Mucosa of descending colon (tissue), 3 donors: ENCODE data around the gene FMOD. TPM values are rescaled to one million over a fixed set of nuclear protein-coding genes. Genes with fewer than 3 reads are reported as not detected.

Source experiments
- ATAC-seq: fragments of 200-7000 bp; cut with Tn5 transposase; one replicate; pipeline ENCODE4 v1.9.1; 2020; ENCODE audit warnings: mild to moderate bottlenecking, moderate library complexity
- DNase-seq, 3 donors: peaks; one replicate each; pipeline ENCODE4 v3.0.0-alpha.2; 2020
- H3K36me3 ChIP-seq: fragments of 200-600 bp; one replicate; pipeline ENCODE4 v1.8.0; 2021; ENCODE audit warnings: low read depth, mild to moderate bottlenecking
- H3K4me1 ChIP-seq: fragments of 200-600 bp; one replicate; pipeline ENCODE4 v1.8.0; 2021; ENCODE audit warnings: low read depth, mild to moderate bottlenecking
- H3K4me3 ChIP-seq: fragments of 200-600 bp; one replicate; pipeline ENCODE4 v1.8.0; 2021; ENCODE audit warnings: mild to moderate bottlenecking
- H3K9me3 ChIP-seq: fragments of 200-600 bp; one replicate; pipeline ENCODE4 v1.8.0; 2021; ENCODE audit warnings: mild to moderate bottlenecking
- intact Hi-C, 2 donors: fragments of 100-400 bp; cut with DNase I in 1 of 2; cut with micrococcal nuclease in 1 of 2; formaldehyde crosslinking; loops; one replicate each; pipeline versions ENCODE4 v1.11.0 to v1.11.1; 2022; cut with DNase I, micrococcal nuclease
- long read RNA-seq, 2 donors: library from polyadenylated mRNA; unstranded; transcript quantifications; one replicate each; pipeline ENCODE4 v2.0.0, GENCODE V29; 2019 to 2021
- total RNA-seq, 3 donors: library from RNA; stranded (reverse); fragmentation: NEBNext Ultra II Directional in 2 of 3; extraction: Animal tissue kit (Norgen Biotek cat#: 25700) in 2 of 3; gene quantifications; one replicate each; pipeline versions ENCODE4 v1.2.1 to v1.2.4, GENCODE V29; 2021 to 2023
- TF ChIP-seq, protein P1 (sequence below): fragments of 200-600 bp; IDR thresholded peaks from one replicate; pipeline ENCODE4 v1.8.0; 2022; ENCODE audit warnings: antibody characterized with exemption, mild to moderate bottlenecking
- donor health status: DM: no; HTN: no; CAD: no; lungs with moderate emphysema.
- donor health status: DM: no; HTN: no; CAD: no.
- donor health status: DM: no; HTN: yes; CAD: no.

Gene FMOD
- total RNA-seq = 10 to 100 TPM; 26.6 to 45.7 (median 33.3) TPM
- long read RNA-seq, donor 1, transcript FMOD-201 (3 exons, 3,310 nt) = major isoform, 24 of 43 reads
- long read RNA-seq, donor 1, partial matches to known transcripts = 17 of 43 reads
- long read RNA-seq, donor 1, other reads (novel, unspliced or antisense) = 2 of 43 reads
- long read RNA-seq, donor 2, transcript FMOD-201 (3 exons, 3,310 nt) = major isoform, 5 of 13 reads
- long read RNA-seq, donor 2, partial matches to known transcripts = 3 of 13 reads
- long read RNA-seq, donor 2, other reads (novel, unspliced or antisense) = 4 of 13 reads

GRCh38 chr1:203351037-203351625, at the start of gene FMOD:
FMOD (minus strand) TSS chr1:203351122; CDS start chr1:203348270, 2,852 bp downstream.
- Histone ChIP-seq H3K9me3 (no peaks in the 10 kb centered on the region), H3K4me1 (peaks cover 3% of the 10 kb centered on the region), H3K4me3 (no peak within 1 kb of the TSS), H3K36me3 (no peaks in the 10 kb centered on the region)
- intact Hi-C loops = no loop called here
- DNase-seq (peak in 2 of 3 donors; percentile 54 to 63), ATAC-seq (peak; percentile 84)
- TF ChIP-seq, protein P1, sequence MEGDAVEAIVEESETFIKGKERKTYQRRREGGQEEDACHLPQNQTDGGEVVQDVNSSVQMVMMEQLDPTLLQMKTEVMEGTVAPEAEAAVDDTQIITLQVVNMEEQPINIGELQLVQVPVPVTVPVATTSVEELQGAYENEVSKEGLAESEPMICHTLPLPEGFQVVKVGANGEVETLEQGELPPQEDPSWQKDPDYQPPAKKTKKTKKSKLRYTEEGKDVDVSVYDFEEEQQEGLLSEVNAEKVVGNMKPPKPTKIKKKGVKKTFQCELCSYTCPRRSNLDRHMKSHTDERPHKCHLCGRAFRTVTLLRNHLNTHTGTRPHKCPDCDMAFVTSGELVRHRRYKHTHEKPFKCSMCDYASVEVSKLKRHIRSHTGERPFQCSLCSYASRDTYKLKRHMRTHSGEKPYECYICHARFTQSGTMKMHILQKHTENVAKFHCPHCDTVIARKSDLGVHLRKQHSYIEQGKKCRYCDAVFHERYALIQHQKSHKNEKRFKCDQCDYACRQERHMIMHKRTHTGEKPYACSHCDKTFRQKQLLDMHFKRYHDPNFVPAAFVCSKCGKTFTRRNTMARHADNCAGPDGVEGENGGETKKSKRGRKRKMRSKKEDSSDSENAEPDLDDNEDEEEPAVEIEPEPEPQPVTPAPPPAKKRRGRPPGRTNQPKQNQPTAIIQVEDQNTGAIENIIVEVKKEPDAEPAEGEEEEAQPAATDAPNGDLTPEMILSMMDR = no peak

GRCh38 chr1:203396595-203397194, 45.8 kb upstream of the FMOD start:
- H3K36me3 ChIP-seq = no peaks in the 10 kb centered on the region
- no peak for DNase-seq
- H3K4me3 ChIP-seq = no peak overlapping the region
- ATAC-seq = no peak
- TF ChIP-seq, protein P1 = no peak
- no peaks in the 10 kb centered on the region for H3K4me1 ChIP-seq
- no peaks in the 10 kb centered on the region for H3K9me3 ChIP-seq
- intact Hi-C loops = no loop called here

GRCh38 chr1:203395751-203396150, 44.8 kb upstream of the FMOD start:
- H3K9me3 ChIP-seq = no peaks in the 10 kb centered on the region

DNA sequence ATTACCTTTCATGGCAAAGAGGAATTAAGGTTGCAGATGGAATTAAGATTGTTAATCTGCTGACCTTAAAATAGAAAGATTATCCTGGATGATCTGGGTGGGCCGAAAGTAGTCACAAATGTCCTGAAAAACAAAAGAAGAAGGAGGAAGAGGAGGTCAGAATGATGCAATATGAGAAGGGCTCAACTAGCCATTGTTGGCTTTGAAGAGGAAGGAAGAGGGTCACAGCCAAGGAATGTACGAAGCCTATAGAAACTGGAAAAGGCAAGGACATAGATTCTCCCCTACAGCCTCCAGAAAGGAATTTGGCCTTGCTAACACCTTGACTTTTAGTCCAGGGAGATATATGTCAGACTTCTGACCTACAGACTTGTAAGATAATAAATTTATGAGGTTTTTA, 39.4 kb upstream of the FMOD start:
- TF ChIP-seq, protein P1 = no peak
- Histone ChIP-seq H3K4me1 (no peaks in the 10 kb centered on the region), H3K36me3 (no peaks in the 10 kb centered on the region), H3K9me3 (no peaks in the 10 kb centered on the region), H3K4me3 (no peak overlapping the region)
- ATAC-seq (no peak), DNase-seq (no peak)
- intact Hi-C loops = no loop called here

More at GRCh38 chr1:203395751-203396150, 44.8 kb upstream of the FMOD start:
- Histone ChIP-seq H3K4me3 (no peak overlapping the region), H3K4me1 (no peaks in the 10 kb centered on the region), H3K36me3 (no peaks in the 10 kb centered on the region)
- ATAC-seq = no peak
- intact Hi-C loops = no loop called here
- no peak for DNase-seq
- TF ChIP-seq, protein P1 = no peak

DNA sequence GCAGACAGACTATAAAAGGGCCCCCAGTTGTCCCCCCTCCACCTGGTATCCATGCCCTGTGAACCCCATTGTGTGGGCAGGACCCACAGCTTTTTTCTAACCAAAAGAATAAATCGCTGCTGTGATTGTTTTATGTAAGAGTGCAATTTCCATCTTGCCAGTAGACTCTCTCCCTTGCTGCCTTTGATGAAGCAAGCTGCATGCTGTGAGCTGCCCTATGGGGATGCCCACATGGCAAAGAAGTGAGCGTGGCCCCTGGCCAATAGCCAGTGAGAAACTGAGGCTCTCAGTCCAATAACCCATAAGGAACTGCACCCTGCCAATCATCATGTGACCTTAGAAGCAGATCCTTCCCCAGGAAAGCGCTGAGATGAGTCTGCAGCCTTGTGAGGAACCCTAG, 37.8 kb upstream of the FMOD start:
- TF ChIP-seq, protein P1 = no peak
- no peak overlapping the region for H3K4me3 ChIP-seq
- H3K36me3 ChIP-seq = no peaks in the 10 kb centered on the region
- DNase-seq (no peak), ATAC-seq (no peak)
- H3K9me3 ChIP-seq = no peaks in the 10 kb centered on the region
- no peaks in the 10 kb centered on the region for H3K4me1 ChIP-seq
- intact Hi-C loops = no loop called here
